Measurements from ENCODE around the gene STPG3. TPM values are rescaled to one million over a fixed set of nuclear protein-coding genes. Genes with fewer than 3 reads are reported as not detected.

Gene STPG3
- total RNA-seq, 1 donor from 2014 or later, result not detected

GRCh38 chr9:137244486-137245449 is 6.3 kb upstream of the STPG3 start:
- DNase-seq (ENCODE audit: low spot score), result no peak
- Mint-ChIP-seq H3K36me3 (ENCODE audit: low read depth, unreplicated experiment) (peaks cover 8% of the 10 kb centered on the region), H3K27me3 (ENCODE audit: unreplicated experiment) (peaks cover 14% of the 10 kb centered on the region), H3K9me3 (ENCODE audit: unreplicated experiment) (no peaks in the 10 kb centered on the region), H3K27ac (ENCODE audit: unreplicated experiment) (no peak overlapping the region), H3K4me3 (ENCODE audit: unreplicated experiment) (no peak overlapping the region), H3K4me1 (ENCODE audit: unreplicated experiment) (peaks cover 27% of the 10 kb centered on the region)
- TF ChIP-seq CTCF (IDR thresholded peaks at IDR 0.05; ENCODE audit: unreplicated experiment), result no peak

- H3K4me1 Mint-ChIP-seq (ENCODE audit: unreplicated experiment), result peaks cover 27% of the 10 kb centered on the region
- TF ChIP-seq CTCF (IDR thresholded peaks at IDR 0.05; ENCODE audit: unreplicated experiment), result no peak
- DNase-seq (ENCODE audit: low spot score), result no peak
- H3K9me3 Mint-ChIP-seq (ENCODE audit: unreplicated experiment), result no peaks in the 10 kb centered on the region
- H3K27me3 Mint-ChIP-seq (ENCODE audit: unreplicated experiment), result peaks cover 14% of the 10 kb centered on the region
- H3K27ac Mint-ChIP-seq (ENCODE audit: unreplicated experiment), result no peak overlapping the region
- H3K36me3 Mint-ChIP-seq (ENCODE audit: low read depth, unreplicated experiment), result peaks cover 8% of the 10 kb centered on the region
- no peak overlapping the region for H3K4me3 Mint-ChIP-seq (ENCODE audit: unreplicated experiment)
These were observed 5.3 kb upstream of the STPG3 start for GRCh38 chr9:137245450-137246421.

- Mint-ChIP-seq H3K27ac (ENCODE audit: unreplicated experiment) (no peak overlapping the region), H3K36me3 (ENCODE audit: low read depth, unreplicated experiment) (peaks cover 6% of the 10 kb centered on the region), H3K27me3 (ENCODE audit: unreplicated experiment) (peaks cover 8% of the 10 kb centered on the region), H3K4me1 (ENCODE audit: unreplicated experiment) (peaks cover 20% of the 10 kb centered on the region), H3K4me3 (ENCODE audit: unreplicated experiment) (no peak overlapping the region), H3K9me3 (ENCODE audit: unreplicated experiment) (no peaks in the 10 kb centered on the region)
- no peak for TF ChIP-seq CTCF (IDR thresholded peaks at IDR 0.05; ENCODE audit: unreplicated experiment)
- no peak for DNase-seq (ENCODE audit: low spot score)
These were observed 3.8 kb upstream of the STPG3 start for GRCh38 chr9:137247135-137247915.

GRCh38 chr9:137247916-137248175 is 3.2 kb upstream of the STPG3 start:
- H3K4me1 Mint-ChIP-seq (ENCODE audit: unreplicated experiment), result peaks cover 15% of the 10 kb centered on the region
- H3K4me3 Mint-ChIP-seq (ENCODE audit: unreplicated experiment), result no peak overlapping the region
- no peak for DNase-seq (ENCODE audit: low spot score)
- H3K36me3 Mint-ChIP-seq (ENCODE audit: low read depth, unreplicated experiment), result peaks cover under 1% of the 10 kb centered on the region
- no peak overlapping the region for H3K27ac Mint-ChIP-seq (ENCODE audit: unreplicated experiment)
- TF ChIP-seq CTCF (IDR thresholded peaks at IDR 0.05; ENCODE audit: unreplicated experiment), result no peak
- no peaks in the 10 kb centered on the region for H3K9me3 Mint-ChIP-seq (ENCODE audit: unreplicated experiment)
- peaks cover 3% of the 10 kb centered on the region for H3K27me3 Mint-ChIP-seq (ENCODE audit: unreplicated experiment)

Measured in endothelial cell (in vitro differentiated cells).